SK-N-SH treated with all-trans-retinoic acid at 6 μM for 48 hours (cell line): ENCODE results near the gene CIC.

Experiments
- ATAC-seq: fragments of 200-7000 bp; cut with Tn5 transposase; 3 replicates; pipeline ENCODE4 v1.9.1; 2020; ENCODE audit warnings: mild to moderate bottlenecking, moderate library complexity
- ARNTL ChIP-seq: fragments of 450-650 bp; formaldehyde crosslinking; IDR thresholded peaks from 2 replicates; pipeline ENCODE4 v1.5.0; 2020; ENCODE audit warnings: low read depth, mild to moderate bottlenecking, moderate library complexity, borderline replicate concordance
- CSDC2 ChIP-seq: fragments of 250-450 bp; sonication (Bioruptor Pico); IDR thresholded peaks from 2 replicates; pipeline ENCODE4 v1.5.0; 2020; ENCODE audit warnings: mild to moderate bottlenecking, moderate library complexity
- ESRRG ChIP-seq: fragments of 250-450 bp; sonication (Bioruptor Pico); IDR thresholded peaks from 2 replicates; pipeline ENCODE4 v1.6.1; 2021; ENCODE audit warnings: mild to moderate bottlenecking
- GLIS3 ChIP-seq: fragments of 250-450 bp; sonication (Bioruptor Pico); IDR thresholded peaks from 2 replicates; pipeline ENCODE4 v1.5.0; 2020; ENCODE audit warnings: mild to moderate bottlenecking, moderate library complexity
- OSR1 ChIP-seq: fragments of 250-450 bp; sonication (Bioruptor Pico); IDR thresholded peaks from 2 replicates; pipeline ENCODE4 v1.8.0; 2022; ENCODE audit warnings: moderate library complexity, mild to moderate bottlenecking, inconsistent platforms
- PPARA ChIP-seq: fragments of 250-450 bp; sonication (Bioruptor Pico); IDR thresholded peaks from 2 replicates; pipeline ENCODE4 v1.5.0; 2020; ENCODE audit warnings: mild to moderate bottlenecking, borderline replicate concordance
- RARB ChIP-seq: fragments of 250-450 bp; sonication (Bioruptor Pico); IDR thresholded peaks from 2 replicates; pipeline ENCODE4 v1.8.0; 2021; ENCODE audit warnings: mild to moderate bottlenecking, moderate library complexity
- SNAI2 ChIP-seq: fragments of 250-450 bp; sonication (Bioruptor Pico); IDR thresholded peaks from 2 replicates; pipeline ENCODE4 v1.5.0; 2020; ENCODE audit warnings: mild to moderate bottlenecking, moderate library complexity
- TCF4 ChIP-seq: fragments of 250-450 bp; sonication (Bioruptor Pico); IDR thresholded peaks from 2 replicates; pipeline ENCODE4 v1.8.0; 2021; ENCODE audit warnings: mild to moderate bottlenecking, moderate library complexity, borderline replicate concordance
- TOX ChIP-seq: fragments of 250-450 bp; sonication (Bioruptor Pico); IDR thresholded peaks from 2 replicates; pipeline ENCODE4 v1.8.0; 2021; ENCODE audit warnings: mild to moderate bottlenecking, moderate library complexity, borderline replicate concordance
- ZC3H10 ChIP-seq: fragments of 250-450 bp; sonication (Bioruptor Pico); IDR thresholded peaks from 2 replicates; pipeline ENCODE4 v1.5.1; 2021; ENCODE audit warnings: mild to moderate bottlenecking, moderate library complexity
- ZFP3 ChIP-seq: fragments of 250-450 bp; sonication (Bioruptor Pico); IDR thresholded peaks from 2 replicates; pipeline ENCODE4 v1.5.0; 2020; ENCODE audit warnings: mild to moderate bottlenecking, moderate library complexity
- ZFP30 ChIP-seq: fragments of 450-650 bp; formaldehyde crosslinking; IDR thresholded peaks from 2 replicates; pipeline ENCODE4 v1.5.0; 2022; ENCODE audit warnings: mild to moderate bottlenecking, moderate library complexity
- ZNF565 ChIP-seq: fragments of 450-650 bp; formaldehyde crosslinking; conservative IDR thresholded peaks from 2 replicates; pipeline ENCODE4 v1.5.0; 2020; ENCODE audit warnings: low read depth, mild to moderate bottlenecking, moderate library complexity
- ZNF70 ChIP-seq: fragments of 450-650 bp; formaldehyde crosslinking; IDR thresholded peaks from 2 replicates; pipeline ENCODE4 v1.5.0; 2020; ENCODE audit warnings: mild to moderate bottlenecking, moderate library complexity
- ZNF8 ChIP-seq: fragments of 450-650 bp; formaldehyde crosslinking; IDR thresholded peaks from 2 replicates; pipeline ENCODE4 v1.5.0; 2020; ENCODE audit warnings: mild to moderate bottlenecking, moderate library complexity
- TF ChIP-seq, protein P1 (sequence below): fragments of 250-450 bp; sonication (Bioruptor Pico); IDR thresholded peaks from 2 replicates; pipeline ENCODE4 v1.5.0; 2020; ENCODE audit warnings: mild to moderate bottlenecking, moderate library complexity
- TF ChIP-seq, protein P2 (sequence below): fragments of 250-450 bp; sonication (Bioruptor Pico); IDR thresholded peaks from 2 replicates; pipeline ENCODE4 v1.5.1; 2020; ENCODE audit warnings: low read depth, mild to moderate bottlenecking, moderate library complexity
- TF ChIP-seq, protein P3 (sequence below): fragments of 250-450 bp; sonication (Bioruptor Pico); IDR thresholded peaks from 2 replicates; pipeline ENCODE4 v1.5.1; 2021; ENCODE audit warnings: mild to moderate bottlenecking, moderate library complexity
- TF ChIP-seq, protein P4 (sequence below): fragments of 250-450 bp; sonication (Bioruptor Pico); IDR thresholded peaks from 2 replicates; pipeline ENCODE4 v1.8.0; 2020; ENCODE audit warnings: mild to moderate bottlenecking, moderate library complexity, borderline replicate concordance

Gene CIC

DNA sequence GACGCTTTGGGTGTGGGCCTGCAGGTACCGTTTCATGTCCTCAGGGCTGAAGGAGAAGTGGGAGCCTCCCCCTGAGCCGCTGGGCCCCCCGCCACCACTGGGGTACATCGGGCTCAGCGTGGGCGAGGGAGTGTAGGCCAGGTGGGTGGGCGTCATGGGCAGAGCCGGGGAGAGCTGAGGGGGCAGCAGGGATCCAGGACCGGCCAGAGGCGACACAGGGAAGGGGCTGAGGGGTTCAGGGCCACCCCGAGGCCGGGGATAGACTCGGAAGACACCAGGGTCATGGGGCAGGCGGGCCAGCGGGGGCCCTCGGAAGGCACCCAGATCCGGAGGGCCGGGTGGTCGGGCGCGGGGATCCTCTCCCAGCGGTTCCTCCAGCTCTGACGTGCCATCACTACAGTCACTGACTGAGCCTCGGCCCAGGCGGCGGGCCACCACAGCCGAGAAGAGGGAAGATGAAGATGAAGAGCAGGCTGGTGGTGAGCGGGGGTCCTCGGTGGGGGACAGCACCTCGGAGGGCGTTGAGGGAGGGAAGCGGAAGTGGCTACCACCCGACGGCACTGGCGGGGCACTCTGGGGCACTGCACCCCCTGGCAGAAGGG is 19.8 kb upstream of the CIC start (continued):
- TF ChIP-seq, protein P1, sequence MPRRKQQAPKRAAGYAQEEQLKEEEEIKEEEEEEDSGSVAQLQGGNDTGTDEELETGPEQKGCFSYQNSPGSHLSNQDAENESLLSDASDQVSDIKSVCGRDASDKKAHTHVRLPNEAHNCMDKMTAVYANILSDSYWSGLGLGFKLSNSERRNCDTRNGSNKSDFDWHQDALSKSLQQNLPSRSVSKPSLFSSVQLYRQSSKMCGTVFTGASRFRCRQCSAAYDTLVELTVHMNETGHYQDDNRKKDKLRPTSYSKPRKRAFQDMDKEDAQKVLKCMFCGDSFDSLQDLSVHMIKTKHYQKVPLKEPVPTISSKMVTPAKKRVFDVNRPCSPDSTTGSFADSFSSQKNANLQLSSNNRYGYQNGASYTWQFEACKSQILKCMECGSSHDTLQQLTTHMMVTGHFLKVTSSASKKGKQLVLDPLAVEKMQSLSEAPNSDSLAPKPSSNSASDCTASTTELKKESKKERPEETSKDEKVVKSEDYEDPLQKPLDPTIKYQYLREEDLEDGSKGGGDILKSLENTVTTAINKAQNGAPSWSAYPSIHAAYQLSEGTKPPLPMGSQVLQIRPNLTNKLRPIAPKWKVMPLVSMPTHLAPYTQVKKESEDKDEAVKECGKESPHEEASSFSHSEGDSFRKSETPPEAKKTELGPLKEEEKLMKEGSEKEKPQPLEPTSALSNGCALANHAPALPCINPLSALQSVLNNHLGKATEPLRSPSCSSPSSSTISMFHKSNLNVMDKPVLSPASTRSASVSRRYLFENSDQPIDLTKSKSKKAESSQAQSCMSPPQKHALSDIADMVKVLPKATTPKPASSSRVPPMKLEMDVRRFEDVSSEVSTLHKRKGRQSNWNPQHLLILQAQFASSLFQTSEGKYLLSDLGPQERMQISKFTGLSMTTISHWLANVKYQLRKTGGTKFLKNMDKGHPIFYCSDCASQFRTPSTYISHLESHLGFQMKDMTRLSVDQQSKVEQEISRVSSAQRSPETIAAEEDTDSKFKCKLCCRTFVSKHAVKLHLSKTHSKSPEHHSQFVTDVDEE (CRISPR knock-in tag), result no peak
- TF ChIP-seq TOX (no peak), ZC3H10 (no peak), ZFP3 (CRISPR knock-in tag) (no peak), ZFP30 (CRISPR knock-in tag) (no peak)

DNA sequence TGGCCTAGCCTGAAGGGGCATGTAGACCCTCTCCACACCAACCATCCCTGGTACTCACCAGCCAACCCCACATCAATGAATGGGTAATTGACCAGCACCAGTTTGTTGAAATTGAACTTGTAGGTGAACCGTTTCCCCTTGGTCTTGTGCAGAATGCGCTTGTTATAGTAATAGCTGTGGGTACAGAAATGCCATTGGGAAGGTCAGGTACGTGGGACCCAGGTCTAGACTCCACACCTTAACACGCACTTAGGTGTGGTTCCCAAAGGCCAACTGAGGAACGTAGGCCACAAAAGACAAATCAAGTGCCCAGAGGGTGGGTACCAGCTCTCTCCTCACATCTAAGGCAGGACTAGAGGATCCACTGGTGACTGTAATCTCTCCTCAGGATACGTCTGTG is 19.3 kb upstream of the CIC start:
- TF ChIP-seq ZNF565 (CRISPR knock-in tag) (no peak), ARNTL (no peak), CSDC2 (CRISPR knock-in tag) (no peak), SNAI2 (CRISPR knock-in tag) (no peak), ESRRG (CRISPR knock-in tag) (no peak), TCF4 (CRISPR knock-in tag) (no peak), ZNF8 (CRISPR knock-in tag) (no peak)
- TF ChIP-seq, protein P2, sequence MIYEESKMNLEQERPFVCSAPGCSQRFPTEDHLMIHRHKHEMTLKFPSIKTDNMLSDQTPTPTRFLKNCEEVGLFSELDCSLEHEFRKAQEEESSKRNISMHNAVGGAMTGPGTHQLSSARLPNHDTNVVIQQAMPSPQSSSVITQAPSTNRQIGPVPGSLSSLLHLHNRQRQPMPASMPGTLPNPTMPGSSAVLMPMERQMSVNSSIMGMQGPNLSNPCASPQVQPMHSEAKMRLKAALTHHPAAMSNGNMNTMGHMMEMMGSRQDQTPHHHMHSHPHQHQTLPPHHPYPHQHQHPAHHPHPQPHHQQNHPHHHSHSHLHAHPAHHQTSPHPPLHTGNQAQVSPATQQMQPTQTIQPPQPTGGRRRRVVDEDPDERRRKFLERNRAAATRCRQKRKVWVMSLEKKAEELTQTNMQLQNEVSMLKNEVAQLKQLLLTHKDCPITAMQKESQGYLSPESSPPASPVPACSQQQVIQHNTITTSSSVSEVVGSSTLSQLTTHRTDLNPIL (CRISPR knock-in tag), result no peak
- no peak for ATAC-seq

DNA sequence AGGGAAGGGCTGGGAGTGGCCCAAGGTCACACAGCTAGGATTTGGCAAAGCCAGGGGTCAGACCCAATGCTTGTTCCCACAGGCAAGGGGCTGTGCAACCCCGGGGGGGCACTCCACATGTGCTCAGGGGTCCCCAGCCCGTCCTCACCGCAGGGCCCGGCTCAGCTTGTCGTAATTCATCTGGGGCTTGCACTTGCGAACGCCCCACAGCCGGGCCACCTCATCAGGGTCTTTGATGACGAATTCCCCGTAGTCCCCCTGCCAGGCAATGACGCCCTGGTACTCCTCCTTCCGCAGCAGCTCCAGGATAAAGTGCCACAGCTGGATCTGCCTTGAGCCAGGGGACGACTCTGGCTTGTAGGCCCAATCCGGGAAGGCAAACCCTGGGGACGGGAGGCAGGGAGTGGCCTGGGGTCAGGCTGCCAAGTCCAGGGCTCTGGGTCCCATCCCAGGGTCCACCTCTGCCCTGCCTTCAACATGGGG is 18.8 kb upstream of the CIC start:
- TF ChIP-seq ZNF565 (CRISPR knock-in tag) (no peak), OSR1 (no peak), CSDC2 (CRISPR knock-in tag) (no peak), PPARA (CRISPR knock-in tag) (no peak), ZNF70 (no peak), GLIS3 (CRISPR knock-in tag) (no peak), RARB (CRISPR knock-in tag) (no peak), ZFP30 (CRISPR knock-in tag) (no peak), SNAI2 (CRISPR knock-in tag) (no peak), TCF4 (CRISPR knock-in tag) (no peak), ZC3H10 (no peak), ZFP3 (CRISPR knock-in tag) (no peak), ESRRG (CRISPR knock-in tag) (no peak), ZNF8 (CRISPR knock-in tag) (no peak)
- TF ChIP-seq, protein P1 (CRISPR knock-in tag), result no peak
- TF ChIP-seq, protein P3, sequence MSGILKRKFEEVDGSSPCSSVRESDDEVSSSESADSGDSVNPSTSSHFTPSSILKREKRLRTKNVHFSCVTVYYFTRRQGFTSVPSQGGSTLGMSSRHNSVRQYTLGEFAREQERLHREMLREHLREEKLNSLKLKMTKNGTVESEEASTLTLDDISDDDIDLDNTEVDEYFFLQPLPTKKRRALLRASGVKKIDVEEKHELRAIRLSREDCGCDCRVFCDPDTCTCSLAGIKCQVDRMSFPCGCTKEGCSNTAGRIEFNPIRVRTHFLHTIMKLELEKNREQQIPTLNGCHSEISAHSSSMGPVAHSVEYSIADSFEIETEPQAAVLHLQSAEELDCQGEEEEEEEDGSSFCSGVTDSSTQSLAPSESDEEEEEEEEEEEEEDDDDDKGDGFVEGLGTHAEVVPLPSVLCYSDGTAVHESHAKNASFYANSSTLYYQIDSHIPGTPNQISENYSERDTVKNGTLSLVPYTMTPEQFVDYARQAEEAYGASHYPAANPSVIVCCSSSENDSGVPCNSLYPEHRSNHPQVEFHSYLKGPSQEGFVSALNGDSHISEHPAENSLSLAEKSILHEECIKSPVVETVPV (CRISPR knock-in tag), result no peak
- TF ChIP-seq, protein P4, sequence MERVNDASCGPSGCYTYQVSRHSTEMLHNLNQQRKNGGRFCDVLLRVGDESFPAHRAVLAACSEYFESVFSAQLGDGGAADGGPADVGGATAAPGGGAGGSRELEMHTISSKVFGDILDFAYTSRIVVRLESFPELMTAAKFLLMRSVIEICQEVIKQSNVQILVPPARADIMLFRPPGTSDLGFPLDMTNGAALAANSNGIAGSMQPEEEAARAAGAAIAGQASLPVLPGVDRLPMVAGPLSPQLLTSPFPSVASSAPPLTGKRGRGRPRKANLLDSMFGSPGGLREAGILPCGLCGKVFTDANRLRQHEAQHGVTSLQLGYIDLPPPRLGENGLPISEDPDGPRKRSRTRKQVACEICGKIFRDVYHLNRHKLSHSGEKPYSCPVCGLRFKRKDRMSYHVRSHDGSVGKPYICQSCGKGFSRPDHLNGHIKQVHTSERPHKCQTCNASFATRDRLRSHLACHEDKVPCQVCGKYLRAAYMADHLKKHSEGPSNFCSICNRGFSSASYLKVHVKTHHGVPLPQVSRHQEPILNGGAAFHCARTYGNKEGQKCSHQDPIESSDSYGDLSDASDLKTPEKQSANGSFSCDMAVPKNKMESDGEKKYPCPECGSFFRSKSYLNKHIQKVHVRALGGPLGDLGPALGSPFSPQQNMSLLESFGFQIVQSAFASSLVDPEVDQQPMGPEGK (CRISPR knock-in tag), result no peak
- TF ChIP-seq, protein P2 (CRISPR knock-in tag), result no peak
- ATAC-seq, result no peak
